ENCODE data around the gene CORO2B. TPM values are rescaled to one million over a fixed set of nuclear protein-coding genes. Genes with fewer than 3 reads are reported as not detected.

CORO2B gene
- total RNA-seq, 4 donors from 2014 or later: 1.3 to 18.2 (median 7.0) TPM

DNA sequence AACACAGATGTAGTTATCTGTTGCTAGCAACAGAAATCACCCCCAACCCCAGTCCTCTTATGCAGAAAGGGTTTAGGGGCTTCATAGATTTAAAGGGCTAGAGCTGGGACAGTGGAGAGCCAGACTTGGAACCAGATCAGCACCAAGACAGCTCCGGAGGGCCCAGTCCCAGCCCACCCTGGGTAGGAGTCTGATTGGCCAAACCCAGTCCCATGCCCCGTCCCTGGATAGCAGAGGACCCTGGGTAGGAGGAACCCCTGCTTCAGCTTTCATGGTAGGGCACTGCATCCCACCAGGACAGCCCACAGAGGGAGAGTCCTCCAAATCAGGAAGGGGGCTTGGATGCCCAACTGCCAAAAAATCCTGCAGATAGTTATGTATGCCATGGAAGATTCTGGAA is 103.0 kb downstream of the CORO2B start:
- Histone ChIP-seq H3K9me3 (no peaks in the 10 kb centered on the region), H3K4me1 (no peaks in the 10 kb centered on the region), H3K27ac (no peak overlapping the region), H3K27me3 (no peaks in the 10 kb centered on the region), H3K36me3 (no peaks in the 10 kb centered on the region), H3K4me3 (no peak overlapping the region)
- intact Hi-C loops (cut with DNase I; ENCODE audit: low total_unique reads): no loop called here
- TF ChIP-seq POLR2A (IDR thresholded peaks at IDR 0.05): no peak
- no peak for TF ChIP-seq CTCF (IDR thresholded peaks at IDR 0.05)
- DNase-seq: peak in 1 of 2 donors; percentile 4

DNA sequence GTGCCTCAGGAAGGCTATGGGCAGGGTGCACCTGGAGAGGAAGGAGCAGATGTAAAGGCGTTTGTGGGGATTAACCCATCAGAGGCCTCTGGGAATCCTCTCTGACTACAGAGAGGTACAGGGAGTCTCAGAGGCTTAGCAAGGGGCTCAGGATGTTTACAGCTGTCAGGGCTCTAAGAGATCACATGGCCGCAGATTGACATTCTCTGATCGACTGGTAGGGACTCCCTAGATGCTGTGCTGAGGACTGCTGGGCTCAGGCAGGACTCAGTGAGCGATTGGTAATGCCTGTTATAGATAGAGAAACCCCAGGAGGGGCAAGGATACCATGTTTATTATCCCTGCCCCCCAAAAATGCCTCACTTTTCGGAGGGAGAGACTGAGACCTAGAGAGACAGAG is 103.5 kb downstream of the CORO2B start:
- peak; percentile 2 to 4 for DNase-seq
- H3K4me1 ChIP-seq: no peaks in the 10 kb centered on the region
- H3K4me3 ChIP-seq: no peak overlapping the region
- intact Hi-C loops (cut with DNase I; ENCODE audit: low total_unique reads): no loop called here
- no peaks in the 10 kb centered on the region for H3K27me3 ChIP-seq
- no peak overlapping the region for H3K27ac ChIP-seq
- TF ChIP-seq POLR2A (IDR thresholded peaks at IDR 0.05) (no peak), CTCF (IDR thresholded peaks at IDR 0.05) (no peak)
- H3K36me3 ChIP-seq: no peaks in the 10 kb centered on the region
- H3K9me3 ChIP-seq: no peaks in the 10 kb centered on the region

DNA sequence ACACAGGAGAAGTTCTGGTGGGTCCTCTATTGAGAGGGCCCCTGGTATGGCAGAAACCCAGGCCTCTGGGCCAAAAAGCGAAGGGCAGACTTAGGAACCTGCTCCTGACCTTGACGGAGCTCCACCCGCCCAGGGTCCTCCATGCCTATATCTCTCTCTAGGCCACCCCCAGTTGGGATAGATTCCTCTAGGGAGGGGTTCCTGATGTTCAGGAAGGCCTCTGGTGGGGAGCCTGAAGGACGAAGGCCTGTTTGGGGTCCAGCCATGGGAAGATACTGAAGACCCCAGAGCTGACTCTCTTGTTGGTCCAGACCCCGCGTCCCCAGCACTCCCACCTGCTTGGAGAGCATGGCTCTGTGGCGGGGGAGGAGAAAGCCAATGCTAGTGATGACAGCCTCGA is 104.2 kb downstream of the CORO2B start:
- TF ChIP-seq CTCF (IDR thresholded peaks at IDR 0.05): no peak
- no peak for TF ChIP-seq POLR2A (IDR thresholded peaks at IDR 0.05)
- H3K4me1 ChIP-seq: no peaks in the 10 kb centered on the region
- H3K36me3 ChIP-seq: no peaks in the 10 kb centered on the region
- DNase-seq: peak in 1 of 2 donors; percentile 15
- no peaks in the 10 kb centered on the region for H3K9me3 ChIP-seq
- no peak overlapping the region for H3K27ac ChIP-seq
- H3K27me3 ChIP-seq: no peaks in the 10 kb centered on the region
- no peak overlapping the region for H3K4me3 ChIP-seq
- intact Hi-C loops (cut with DNase I; ENCODE audit: low total_unique reads): no loop called here

DNA sequence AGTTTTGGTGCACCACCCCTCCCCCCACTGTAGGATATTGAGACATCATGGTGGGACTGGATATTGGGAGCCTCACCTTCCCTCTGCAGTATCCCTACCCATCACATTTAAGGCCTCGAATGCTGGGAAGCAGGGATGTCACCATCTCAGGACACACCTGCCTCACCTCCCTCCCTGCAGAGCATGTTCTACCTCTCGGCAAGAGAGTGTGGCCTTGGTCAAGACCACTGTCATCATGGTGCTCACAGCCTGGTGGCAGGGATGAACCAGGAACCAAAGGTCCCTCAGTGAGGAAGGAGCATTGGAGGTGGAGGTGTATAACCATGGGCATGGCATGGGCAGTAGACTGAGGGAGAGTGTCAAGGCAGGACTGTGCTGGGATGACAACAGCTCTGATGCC is 104.8 kb downstream of the CORO2B start:
- no peaks in the 10 kb centered on the region for H3K27me3 ChIP-seq
- DNase-seq: peak in 1 of 2 donors; percentile 3
- intact Hi-C loops (cut with DNase I; ENCODE audit: low total_unique reads): no loop called here
- H3K27ac ChIP-seq: no peak overlapping the region
- H3K36me3 ChIP-seq: no peaks in the 10 kb centered on the region
- TF ChIP-seq CTCF (IDR thresholded peaks at IDR 0.05): no peak
- TF ChIP-seq POLR2A (IDR thresholded peaks at IDR 0.05): no peak
- H3K4me3 ChIP-seq: no peak overlapping the region
- H3K9me3 ChIP-seq: no peaks in the 10 kb centered on the region
- no peaks in the 10 kb centered on the region for H3K4me1 ChIP-seq

- no peaks in the 10 kb centered on the region for H3K27me3 ChIP-seq
- intact Hi-C loops (cut with DNase I; ENCODE audit: low total_unique reads): no loop called here
- no peaks in the 10 kb centered on the region for H3K4me1 ChIP-seq
- peak; percentile 3 to 5 for DNase-seq
- no peaks in the 10 kb centered on the region for H3K36me3 ChIP-seq
- H3K27ac ChIP-seq: no peak overlapping the region
- TF ChIP-seq CTCF (IDR thresholded peaks at IDR 0.05) (no peak), POLR2A (IDR thresholded peaks at IDR 0.05) (no peak)
- no peak overlapping the region for H3K4me3 ChIP-seq
- H3K9me3 ChIP-seq: no peaks in the 10 kb centered on the region
Observed at GRCh38 chr15:68684476-68684875, 105.7 kb downstream of the CORO2B start.

Data from uterus (tissue), 4 donors.